Esophagus muscularis mucosa (tissue), 4 donors: ENCODE data around the gene CCDC51.

ENCODE experiments used
- EP300 ChIP-seq: sonication (generic); formaldehyde crosslinking; IDR thresholded peaks from one replicate; pipeline ENCODE4 v1.6.1; 2017; ENCODE audit warnings: antibody characterized with exemption
- POLR2A ChIP-seq: fragments of 450-650 bp; IDR thresholded peaks from one replicate; pipeline ENCODE4 v1.6.1; 2017; ENCODE audit warnings: antibody characterized with exemption, moderate library complexity, mild to moderate bottlenecking, low read depth
- POLR2AphosphoS5 ChIP-seq, 2 donors: sonication (generic); formaldehyde crosslinking; IDR thresholded peaks; one replicate each; pipeline ENCODE4 v1.6.1; 2017; ENCODE audit warnings: antibody characterized with exemption in 2 of 2
- TF ChIP-seq, protein P1 (sequence below), 3 experiments: fragments of 200-600 bp in 2 of 3; fragments of 450-650 bp in 1 of 3; sonication (generic) in 2 of 3; IDR thresholded peaks; one replicate each; pipeline ENCODE4 v1.5.1; 2017 to 2019; ENCODE audit warnings: antibody characterized with exemption in 3 of 3, mild to moderate bottlenecking in 2 of 3, moderate library complexity in 1 of 3

- TF ChIP-seq, protein P1, sequence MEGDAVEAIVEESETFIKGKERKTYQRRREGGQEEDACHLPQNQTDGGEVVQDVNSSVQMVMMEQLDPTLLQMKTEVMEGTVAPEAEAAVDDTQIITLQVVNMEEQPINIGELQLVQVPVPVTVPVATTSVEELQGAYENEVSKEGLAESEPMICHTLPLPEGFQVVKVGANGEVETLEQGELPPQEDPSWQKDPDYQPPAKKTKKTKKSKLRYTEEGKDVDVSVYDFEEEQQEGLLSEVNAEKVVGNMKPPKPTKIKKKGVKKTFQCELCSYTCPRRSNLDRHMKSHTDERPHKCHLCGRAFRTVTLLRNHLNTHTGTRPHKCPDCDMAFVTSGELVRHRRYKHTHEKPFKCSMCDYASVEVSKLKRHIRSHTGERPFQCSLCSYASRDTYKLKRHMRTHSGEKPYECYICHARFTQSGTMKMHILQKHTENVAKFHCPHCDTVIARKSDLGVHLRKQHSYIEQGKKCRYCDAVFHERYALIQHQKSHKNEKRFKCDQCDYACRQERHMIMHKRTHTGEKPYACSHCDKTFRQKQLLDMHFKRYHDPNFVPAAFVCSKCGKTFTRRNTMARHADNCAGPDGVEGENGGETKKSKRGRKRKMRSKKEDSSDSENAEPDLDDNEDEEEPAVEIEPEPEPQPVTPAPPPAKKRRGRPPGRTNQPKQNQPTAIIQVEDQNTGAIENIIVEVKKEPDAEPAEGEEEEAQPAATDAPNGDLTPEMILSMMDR (IDR thresholded peaks at IDR 0.05): no peak
- TF ChIP-seq POLR2A (no peak), POLR2AphosphoS5 (IDR thresholded peaks at IDR 0.05) (no peak), EP300 (no peak)
Measured at GRCh38 chr3:48423241-48423882, 16.6 kb downstream of the CCDC51 start.
